HepG2 (cell line): ENCODE measurements around the gene ENTREP3. TPM values are rescaled to one million over a fixed set of nuclear protein-coding genes. Genes with fewer than 3 reads are reported as not detected.

Experiments
- BORCS8-MEF2B ChIP-seq: sonication (generic); formaldehyde crosslinking; IDR thresholded peaks from 2 replicates; pipeline ENCODE4 v1.8.0; 2022; ENCODE audit warnings: mild to moderate bottlenecking, missing genetic modification reagents
- ELF3 ChIP-seq: IDR thresholded peaks from 2 replicates; pipeline ENCODE4 v1.6.1; 2016; ENCODE audit warnings: missing genetic modification reagents, missing compliant biosample characterization
- GABPA ChIP-seq, 2 experiments: IDR thresholded peaks; 2 replicates each; pipeline ENCODE4 v1.6.1; 2011 to 2016; ENCODE audit warnings: low read depth in 2 of 2, low read length in 1 of 2, missing biosample characterization in 1 of 2, missing genetic modification characterization in 1 of 2
- LRRFIP1 ChIP-seq: sonication (generic); formaldehyde crosslinking; conservative IDR thresholded peaks from 2 replicates; pipeline ENCODE4 v1.4.0; 2020; ENCODE audit warnings: missing genetic modification reagents
- MIER3 ChIP-seq: IDR thresholded peaks from 2 replicates; pipeline ENCODE4 v1.6.1; 2016; ENCODE audit warnings: missing compliant biosample characterization, borderline replicate concordance
- MTA1 ChIP-seq: sonication (generic); formaldehyde crosslinking; IDR thresholded peaks from 2 replicates; pipeline ENCODE4 v1.4.0; 2020; ENCODE audit warnings: missing genetic modification reagents, mild to moderate bottlenecking, borderline replicate concordance
- NR1H2 ChIP-seq: sonication (generic); formaldehyde crosslinking; IDR thresholded peaks from 2 replicates; pipeline ENCODE4 v1.8.1; 2022; ENCODE audit warnings: low read depth, missing genetic modification reagents, borderline replicate concordance
- SNRNP70 ChIP-seq: fragments of 200-400 bp; formaldehyde crosslinking; IDR thresholded peaks from 2 replicates; pipeline ENCODE4 v1.6.1; 2017; ENCODE audit warnings: mild to moderate bottlenecking, low read depth, low read length, moderate library complexity
- XRCC5 ChIP-seq: fragments of 200-400 bp; formaldehyde crosslinking; optimal IDR thresholded peaks from 2 replicates; pipeline ENCODE3; 2017; ENCODE audit warnings: mild to moderate bottlenecking, low read length
- ZBTB33 ChIP-seq: sonication (generic); formaldehyde crosslinking; IDR thresholded peaks from 2 replicates; pipeline ENCODE4 v1.4.0; 2020; ENCODE audit warnings: missing genetic modification reagents
- ZBTB43 ChIP-seq: sonication (generic); formaldehyde crosslinking; conservative IDR thresholded peaks from 2 replicates; pipeline ENCODE4 v1.4.0; 2020; ENCODE audit warnings: missing genetic modification reagents
- ZNF101 ChIP-seq: sonication (generic); formaldehyde crosslinking; IDR thresholded peaks from 2 replicates; pipeline ENCODE4 v1.4.0; 2020; ENCODE audit warnings: mild to moderate bottlenecking, low read depth, missing genetic modification reagents, borderline replicate concordance
- ZNF121 ChIP-seq: sonication (generic); formaldehyde crosslinking; IDR thresholded peaks from 2 replicates; pipeline ENCODE4 v1.5.0; 2020; ENCODE audit warnings: mild to moderate bottlenecking, missing genetic modification reagents
- ZNF18 ChIP-seq: sonication (generic); formaldehyde crosslinking; IDR thresholded peaks from 2 replicates; pipeline ENCODE4 v1.8.0; 2022; ENCODE audit warnings: mild to moderate bottlenecking, missing genetic modification reagents; ENCODE audit not compliant: insufficient replicate concordance
- ZNF749 ChIP-seq: sonication (generic); formaldehyde crosslinking; IDR thresholded peaks from 2 replicates; pipeline ENCODE4 v1.8.0; 2022; ENCODE audit warnings: mild to moderate bottlenecking, missing genetic modification reagents, moderate library complexity, borderline replicate concordance
- ZNF790 ChIP-seq: sonication (generic); formaldehyde crosslinking; IDR thresholded peaks from 2 replicates; pipeline ENCODE4 v1.8.0; 2022; ENCODE audit warnings: missing genetic modification reagents, mild to moderate bottlenecking, borderline replicate concordance
- ZNF850 ChIP-seq: sonication (generic); formaldehyde crosslinking; conservative IDR thresholded peaks from 2 replicates; pipeline ENCODE4 v1.9.0; 2021; ENCODE audit warnings: mild to moderate bottlenecking, missing genetic modification reagents
- polyA plus RNA-seq, 8 experiments: library from polyadenylated mRNA; depleted of rRNA in 3 of 8; stranded (reverse) in 7 of 8; unstranded in 1 of 8; fragments of >200 nt; fragmentation: Illumina TruSeq in 4 of 8; extraction: Trizol in 4 of 8; gene quantifications; 2 replicates each; pipeline versions ENCODE4 v1.2.1 to v1.2.3, GENCODE V29; 2011 to 2016; ENCODE audit warnings: low read depth in 4 of 8, missing spikeins in 1 of 8, mixed read lengths in 1 of 8; ENCODE audit not compliant: insufficient read depth in 1 of 8
- total RNA-seq, 5 experiments: library from RNA; depleted of rRNA; stranded (reverse); fragments of >200 nt; fragmentation: Illumina TruSeq; extraction: Trizol; gene quantifications; 2 replicates each; pipeline ENCODE4 v1.2.3, GENCODE V29; 2016; ENCODE audit warnings: low read depth in 1 of 5
- TF ChIP-seq, protein P1 (sequence below): sonication (generic); formaldehyde crosslinking; IDR thresholded peaks from 2 replicates; pipeline ENCODE4 v1.8.0; 2023; ENCODE audit warnings: mild to moderate bottlenecking, missing genetic modification reagents
- TF ChIP-seq, protein P2 (sequence below): IDR thresholded peaks from 2 replicates; pipeline ENCODE4 v1.6.1; 2016; ENCODE audit warnings: mild to moderate bottlenecking, missing biosample characterization, missing genetic modification reagents

The ENTREP3 gene
- total and polyA plus RNA-seq, 2 of the 13 experiments (the other 11 are each of a cell fraction or from before 2014, with no cell fraction given), result 4.1 to 9.9 TPM

DNA sequence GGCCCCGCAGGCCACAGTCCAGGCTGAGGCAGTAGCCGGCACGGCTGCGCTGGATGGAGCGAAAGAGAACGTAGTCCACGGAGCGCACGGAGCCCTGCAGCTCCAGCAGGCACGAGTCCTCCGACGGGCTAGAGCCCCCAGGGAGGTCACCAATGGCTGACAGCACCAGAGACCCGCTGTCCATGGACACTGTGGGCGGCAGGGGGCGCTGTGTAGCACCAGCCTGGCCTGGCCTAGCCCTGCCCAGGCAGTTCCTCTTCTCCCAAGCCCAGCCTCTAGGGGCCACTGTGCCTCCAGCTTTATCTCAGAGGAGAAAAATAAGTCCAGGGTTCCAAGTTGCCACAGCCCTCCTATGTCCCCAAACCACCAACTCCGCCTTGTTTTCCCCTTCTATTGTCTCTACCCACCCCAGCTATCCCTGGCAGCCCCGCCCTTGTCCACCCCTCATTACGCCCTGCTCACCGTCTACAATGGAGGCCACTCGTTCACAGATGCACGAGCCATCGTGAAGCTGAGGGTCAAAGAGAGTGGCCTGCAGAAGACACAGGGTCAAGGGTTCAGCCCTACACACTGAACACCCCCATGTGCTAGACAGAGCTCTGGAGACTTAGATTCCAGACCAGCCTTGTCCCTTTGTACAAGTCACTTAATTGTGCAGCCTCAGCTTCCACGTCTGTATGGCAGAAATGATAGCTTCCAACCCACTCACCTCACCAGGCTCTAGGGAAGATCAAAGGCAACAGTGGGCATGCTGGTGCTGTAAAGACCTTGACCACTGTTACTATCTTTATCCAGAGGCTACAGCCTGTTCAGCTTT lies 4.4 kb downstream of the ENTREP3 start (continued):
- no peak for TF ChIP-seq ZBTB43 (CRISPR knock-in tag)
- TF ChIP-seq XRCC5, result peak; percentile 97
- peak; percentile 70 for TF ChIP-seq ZBTB33
- TF ChIP-seq ZNF18, result no peak
- no peak for TF ChIP-seq MIER3 (CRISPR knock-in tag)
- no peak for TF ChIP-seq ZNF749
- TF ChIP-seq GABPA (IDR thresholded peaks at IDR 0.05; ENCODE audit: low read depth, low read length), result no peak
- no peak; the same call in 1 of the 2 replicates for TF ChIP-seq GABPA (CRISPR knock-in tag; IDR thresholded peaks at IDR 0.05; ENCODE audit: low read depth)
- no peak for TF ChIP-seq SNRNP70
- peak; percentile 83 for TF ChIP-seq ZNF121 (CRISPR knock-in tag)
- TF ChIP-seq BORCS8-MEF2B, result peak; percentile 49; the same call in 1 of the 2 replicates
- no peak for TF ChIP-seq NR1H2 (CRISPR knock-in tag)
- no peak for TF ChIP-seq LRRFIP1 (CRISPR knock-in tag)
- TF ChIP-seq MTA1 (CRISPR knock-in tag), result no peak
- no peak for TF ChIP-seq ZNF850
- TF ChIP-seq, protein P1, sequence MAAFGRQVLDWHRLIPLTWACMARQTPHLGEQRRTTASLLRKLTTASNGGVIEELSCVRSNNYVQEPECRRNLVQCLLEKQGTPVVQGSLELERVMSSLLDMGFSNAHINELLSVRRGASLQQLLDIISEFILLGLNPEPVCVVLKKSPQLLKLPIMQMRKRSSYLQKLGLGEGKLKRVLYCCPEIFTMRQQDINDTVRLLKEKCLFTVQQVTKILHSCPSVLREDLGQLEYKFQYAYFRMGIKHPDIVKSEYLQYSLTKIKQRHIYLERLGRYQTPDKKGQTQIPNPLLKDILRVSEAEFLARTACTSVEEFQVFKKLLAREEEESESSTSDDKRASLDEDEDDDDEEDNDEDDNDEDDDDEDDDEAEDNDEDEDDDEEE (CRISPR knock-in tag), result peak; percentile 71; the same call in 1 of the 2 replicates
- no peak for TF ChIP-seq ZNF790 (CRISPR knock-in tag)
- no peak for TF ChIP-seq ELF3 (CRISPR knock-in tag)
- TF ChIP-seq, protein P2, sequence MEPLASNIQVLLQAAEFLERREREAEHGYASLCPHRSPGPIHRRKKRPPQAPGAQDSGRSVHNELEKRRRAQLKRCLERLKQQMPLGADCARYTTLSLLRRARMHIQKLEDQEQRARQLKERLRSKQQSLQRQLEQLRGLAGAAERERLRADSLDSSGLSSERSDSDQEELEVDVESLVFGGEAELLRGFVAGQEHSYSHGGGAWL (CRISPR knock-in tag), result no peak
- TF ChIP-seq ZNF101 (CRISPR knock-in tag), result no peak
